ENCODE data around the gene OR5AU1.
A peak's percentile ranks its signal among the peaks of the same experiment; 100 is the strongest.

The OR5AU1 gene

DNA sequence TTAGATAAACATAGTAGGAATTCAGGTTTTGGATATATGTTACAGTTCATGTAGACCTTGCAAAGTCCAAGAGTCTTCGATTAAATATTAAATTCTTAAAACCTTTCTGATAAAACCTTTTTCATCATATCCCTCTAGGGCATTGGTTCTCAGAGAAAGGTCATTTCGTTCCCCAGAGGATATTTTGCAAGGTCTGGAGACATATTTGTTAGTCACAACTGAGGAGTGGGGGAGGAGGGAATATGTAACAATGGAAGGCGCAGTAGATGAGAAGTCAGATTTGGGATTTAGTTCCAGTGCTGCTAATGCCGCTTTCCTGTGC lies 49.7 kb downstream of the OR5AU1 start:
- DNase-seq = peak; percentile 9 to 29

DNA sequence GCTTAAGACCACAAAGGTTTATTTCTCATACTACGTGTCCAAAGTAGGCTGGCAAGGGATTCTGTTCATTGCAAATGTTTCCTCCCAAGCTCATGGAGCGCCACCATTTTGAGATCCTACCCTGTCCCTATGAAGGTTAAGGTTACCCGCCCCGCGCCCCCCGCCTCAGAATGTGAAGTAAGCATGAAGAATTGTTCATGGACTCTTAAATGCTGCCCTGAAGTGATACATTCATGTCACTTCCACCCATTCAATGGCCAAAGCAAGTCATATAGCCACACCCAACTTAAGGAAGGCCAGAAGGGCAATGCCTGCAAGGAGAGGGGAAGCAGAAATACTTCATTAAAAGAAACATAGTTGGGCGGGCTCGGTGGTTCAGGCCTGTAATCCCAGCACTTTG lies 50.8 kb downstream of the OR5AU1 start:
- no peak for DNase-seq
